Pancreas (tissue), 10 donors: Measurements from ENCODE around the gene PRDM15. TPM values are rescaled to one million over a fixed set of nuclear protein-coding genes. Genes with fewer than 3 reads are reported as not detected.

ENCODE experiments used
- ATAC-seq, 4 donors: fragments of 200-7000 bp; cut with Tn5 transposase; one replicate each; pipeline versions ENCODE4 v1.8.0 to v1.9.1; 2020; ENCODE audit warnings: mild to moderate bottlenecking in 4 of 4, moderate library complexity in 4 of 4
- DNase-seq, 6 donors: peaks; one replicate each; pipeline ENCODE4 v3.0.0-alpha.2; 2020
- FAIRE-seq: peaks from 2 replicates; lab custom pipeline; 2012; peaks lifted over from hg19 to GRCh38; lab: Jason Lieb, UNC
- H3K27ac ChIP-seq, 4 donors: fragments of 200-600 bp; sonication (generic); 1 replicate in 3 of 4; 2 replicates in 1 of 4; pipeline versions ENCODE4 v1.5.0 to v1.8.0; 2020
- H3K27me3 ChIP-seq, 4 donors: fragments of 200-600 bp; one replicate each; pipeline ENCODE4 v1.8.0; 2021
- H3K36me3 ChIP-seq, 3 donors: fragments of 200-600 bp; sonication (generic) in 1 of 3; one replicate each; pipeline versions ENCODE4 v1.5.0 to v1.8.0; 2020 to 2021
- H3K4me1 ChIP-seq, 3 donors: fragments of 200-600 bp; one replicate each; pipeline ENCODE4 v1.8.0; 2021
- H3K4me3 ChIP-seq, 4 donors: fragments of 200-600 bp; sonication (generic) in 2 of 4; one replicate each; pipeline versions ENCODE4 v1.5.0 to v1.8.0; 2020 to 2021
- H3K9me3 ChIP-seq, 4 donors: fragments of 200-600 bp; one replicate each; pipeline ENCODE4 v1.8.0; 2021
- WGBS, 2 donors: extraction: QIAGEN DNeasy Blood & Tissue Kit; methylation state at CpG; one replicate each; pipeline ENCODE4 v1.1.7; 2013; 5-methylcytosine and 5-hydroxymethylcytosine counted together
- intact Hi-C, 3 donors: fragments of 100-400 bp; cut with DNase I; formaldehyde crosslinking; loops; one replicate each; pipeline versions ENCODE4 v1.11.1 to v1.14.2; 2022
- polyA plus RNA-seq, 2 donors: library from polyadenylated mRNA; stranded (reverse); fragments of 200-250 nt; gene quantifications; one replicate each; pipeline ENCODE4 v1.2.3, GENCODE V29; 2013
- total RNA-seq, 6 donors: library from RNA; stranded (reverse); fragmentation: NEBNext Ultra II Directional in 4 of 6; extraction: Animal tissue kit (Norgen Biotek cat#: 25700) in 4 of 6; gene quantifications; one replicate each; pipeline versions ENCODE4 v1.2.1 to v1.2.4, GENCODE V29; 2021 to 2023
- TF ChIP-seq, protein P1 (sequence below), 4 donors: fragments of 200-600 bp; sonication (generic) in 3 of 4; IDR thresholded peaks; one replicate each; pipeline versions ENCODE4 v1.5.0 to v1.8.0; 2021; ENCODE audit warnings: antibody characterized with exemption in 4 of 4
- donor health status: healthy with polysubstance abuse.
- donor health status: DM: no; HTN: no; CAD: no; lungs with moderate emphysema.
- donor health status: DM: no; HTN: no; CAD: no.
- donor health status: control.
- donor health status: control.
- donor health status: Bipolar disorder and iron deficiency.
- donor health status: DM: yes; HTN: yes; CAD: no.
- donor health status: DM: no; HTN: no; CAD: no.
- donor health status: DM: no; HTN: no; CAD: no.
- donor health status: DM: yes; HTN: yes; CAD: no.

The PRDM15 gene
- total and polyA plus RNA-seq, 8 donors: 1.6 to 3.9 (median 3.4) TPM

DNA sequence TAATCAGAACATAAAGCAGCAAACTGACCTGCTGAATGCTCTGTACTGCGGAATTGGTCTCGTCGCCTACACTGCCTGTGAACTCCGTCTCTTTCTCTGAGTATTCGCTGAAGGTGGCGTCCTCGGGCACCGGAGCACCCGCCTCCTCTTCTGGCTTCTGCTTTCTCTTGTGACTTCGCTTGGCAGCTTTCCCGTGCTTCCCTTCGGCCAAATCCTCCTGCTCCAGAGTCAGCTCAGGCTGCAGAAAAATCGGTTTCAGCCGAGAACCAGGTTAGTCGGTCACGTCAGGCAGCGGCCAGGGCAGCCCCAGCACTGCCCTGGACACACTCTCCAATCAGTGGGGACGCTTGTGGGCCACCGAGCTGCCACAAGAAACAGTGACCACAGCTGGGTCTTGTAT, 76.5 kb downstream of the PRDM15 start:
- peaks cover 0 to 4% (median 0%) of the 10 kb centered on the region in 3 donors for H3K36me3 ChIP-seq
- H3K4me1 ChIP-seq: no peaks in the 10 kb centered on the region
- FAIRE-seq: no peak
- H3K27me3 ChIP-seq: no peaks in the 10 kb centered on the region
- intact Hi-C loops: no loop called here
- peak in 3 of 4 donors; percentile 8 to 44 (median 23) for ATAC-seq
- H3K9me3 ChIP-seq: no peaks in the 10 kb centered on the region
- no peak overlapping the region for H3K4me3 ChIP-seq
- WGBS, 2 donors: 75 to 89% methylated on average over 19 of the region's 19 CpGs
- DNase-seq: no peak
- TF ChIP-seq, protein P1, sequence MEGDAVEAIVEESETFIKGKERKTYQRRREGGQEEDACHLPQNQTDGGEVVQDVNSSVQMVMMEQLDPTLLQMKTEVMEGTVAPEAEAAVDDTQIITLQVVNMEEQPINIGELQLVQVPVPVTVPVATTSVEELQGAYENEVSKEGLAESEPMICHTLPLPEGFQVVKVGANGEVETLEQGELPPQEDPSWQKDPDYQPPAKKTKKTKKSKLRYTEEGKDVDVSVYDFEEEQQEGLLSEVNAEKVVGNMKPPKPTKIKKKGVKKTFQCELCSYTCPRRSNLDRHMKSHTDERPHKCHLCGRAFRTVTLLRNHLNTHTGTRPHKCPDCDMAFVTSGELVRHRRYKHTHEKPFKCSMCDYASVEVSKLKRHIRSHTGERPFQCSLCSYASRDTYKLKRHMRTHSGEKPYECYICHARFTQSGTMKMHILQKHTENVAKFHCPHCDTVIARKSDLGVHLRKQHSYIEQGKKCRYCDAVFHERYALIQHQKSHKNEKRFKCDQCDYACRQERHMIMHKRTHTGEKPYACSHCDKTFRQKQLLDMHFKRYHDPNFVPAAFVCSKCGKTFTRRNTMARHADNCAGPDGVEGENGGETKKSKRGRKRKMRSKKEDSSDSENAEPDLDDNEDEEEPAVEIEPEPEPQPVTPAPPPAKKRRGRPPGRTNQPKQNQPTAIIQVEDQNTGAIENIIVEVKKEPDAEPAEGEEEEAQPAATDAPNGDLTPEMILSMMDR (IDR thresholded peaks at IDR 0.05): no peak
- H3K27ac ChIP-seq: no peak overlapping the region

DNA sequence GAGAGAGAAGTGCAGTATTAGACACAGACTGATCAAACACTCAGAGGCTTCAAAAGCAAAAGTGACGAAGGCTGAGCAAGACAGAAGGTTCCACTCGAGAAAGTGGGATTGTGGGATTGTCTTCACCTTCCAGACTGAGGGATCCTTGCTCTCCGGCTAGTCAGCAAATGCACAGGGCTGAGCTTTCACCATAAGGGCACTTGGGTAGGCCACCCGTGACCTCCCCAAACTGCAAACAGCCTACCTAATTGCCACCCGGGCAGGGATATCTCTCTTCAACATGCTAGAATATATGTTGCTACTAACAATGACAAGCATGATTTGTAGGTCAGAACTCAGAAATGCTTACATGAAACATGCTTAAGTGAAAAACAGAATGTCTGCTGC, 77.0 kb downstream of the PRDM15 start:
- no peaks in the 10 kb centered on the region for H3K9me3 ChIP-seq
- FAIRE-seq (no peak), ATAC-seq (no peak), DNase-seq (no peak)
- H3K27me3 ChIP-seq: no peaks in the 10 kb centered on the region
- no peak overlapping the region for H3K27ac ChIP-seq
- peaks cover 0 to 4% (median 0%) of the 10 kb centered on the region in 3 donors for H3K36me3 ChIP-seq
- TF ChIP-seq, protein P1 (IDR thresholded peaks at IDR 0.05): no peak
- no peaks in the 10 kb centered on the region for H3K4me1 ChIP-seq
- H3K4me3 ChIP-seq: no peak overlapping the region
- intact Hi-C loops: no loop called here
- 72 to 79% methylated on average over 5 of the region's 5 CpGs for WGBS, 2 donors

DNA sequence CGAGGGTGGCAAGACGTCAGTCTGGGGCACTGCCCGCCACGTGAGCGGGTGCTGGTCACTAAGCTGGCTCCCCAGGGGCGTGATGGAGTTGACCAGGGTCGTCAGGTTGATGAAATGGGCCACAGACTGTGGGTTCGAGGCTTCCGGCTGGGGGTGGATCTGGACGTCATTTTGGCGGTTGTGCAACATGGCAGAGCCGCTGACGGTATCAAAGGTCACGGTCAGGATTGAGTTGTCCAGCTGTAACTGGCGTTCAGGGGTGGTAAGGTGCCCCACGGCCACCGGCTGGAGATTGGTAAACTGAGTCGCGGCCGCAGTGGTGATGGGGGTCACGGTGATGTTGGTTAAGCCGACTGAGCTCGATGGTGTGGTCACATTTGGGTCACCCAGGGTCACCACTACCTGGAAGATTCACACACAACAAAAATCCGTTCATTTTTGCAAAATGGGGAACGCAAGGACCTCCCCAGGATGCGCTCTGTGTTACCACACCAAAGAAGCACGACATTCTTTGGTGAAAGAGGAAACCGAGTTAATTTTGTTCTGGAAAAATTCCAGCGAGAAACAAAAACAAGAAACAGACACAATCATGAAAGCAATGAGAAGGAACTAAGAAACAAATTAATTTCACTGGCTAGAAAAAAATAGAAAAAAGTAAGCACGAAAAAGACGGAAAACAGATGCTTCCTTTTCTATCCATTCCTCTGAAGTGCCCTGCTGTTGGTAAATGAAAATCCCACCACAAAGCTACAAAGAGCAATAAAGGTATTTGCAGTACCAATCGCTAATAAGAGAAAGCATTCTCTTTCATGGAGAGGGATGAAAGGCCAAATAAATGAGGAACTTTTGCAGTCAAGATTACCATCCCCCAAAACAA, 77.6 kb downstream of the PRDM15 start:
- Histone ChIP-seq H3K27ac (no peak overlapping the region), H3K4me1 (no peaks in the 10 kb centered on the region), H3K9me3 (no peaks in the 10 kb centered on the region), H3K36me3 (peaks cover 0 to 4% (median 0%) of the 10 kb centered on the region in 3 donors), H3K27me3 (no peaks in the 10 kb centered on the region), H3K4me3 (no peak overlapping the region)
- 87 to 89% methylated on average over 32 of the region's 32 CpGs for WGBS, 2 donors
- TF ChIP-seq, protein P1 (IDR thresholded peaks at IDR 0.05): no peak
- no peak for DNase-seq
- intact Hi-C loops: no loop called here
- no peak for ATAC-seq
- FAIRE-seq: no peak

DNA sequence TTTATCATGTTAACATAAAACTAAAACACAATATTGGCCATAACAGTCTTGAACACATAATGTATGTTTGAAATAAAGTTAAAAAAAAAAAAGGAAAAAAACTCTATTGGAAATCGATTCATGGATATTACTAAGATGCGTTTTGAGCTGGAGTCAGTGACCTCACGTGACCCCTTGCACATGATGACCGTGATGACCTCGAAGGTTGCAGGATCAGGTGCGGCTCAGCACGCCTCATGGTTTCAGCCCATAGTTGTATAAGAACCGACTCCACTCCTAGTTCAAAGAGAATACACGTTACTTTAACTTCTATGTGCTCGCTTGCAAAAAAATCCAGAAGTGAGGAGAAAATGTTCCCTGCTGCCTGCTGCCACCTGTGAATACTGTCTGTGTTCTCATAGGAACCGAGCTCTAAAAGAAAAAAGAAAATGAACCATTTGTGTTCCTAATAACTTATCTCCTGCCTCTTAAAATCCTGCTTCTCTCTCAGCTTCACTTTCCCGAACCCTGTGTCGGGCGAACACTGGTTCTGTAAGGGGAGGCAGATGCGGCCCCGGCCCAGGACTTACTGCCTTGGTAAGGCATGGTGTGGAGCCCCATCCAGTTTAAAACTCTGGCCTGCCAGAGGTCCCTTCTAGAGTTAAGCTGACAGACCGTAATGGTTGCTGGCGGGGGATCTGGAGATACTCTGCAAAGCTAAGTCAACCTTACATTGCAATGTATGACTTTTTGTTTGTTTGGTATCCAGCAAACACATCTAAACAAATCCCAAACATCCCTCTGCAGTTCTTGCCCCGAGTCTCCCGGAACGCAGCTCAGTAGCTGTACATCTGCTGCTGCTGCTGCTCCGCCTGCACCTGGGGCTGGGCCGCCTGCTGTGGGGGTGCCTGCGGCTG, 78.5 kb downstream of the PRDM15 start:
- WGBS, 2 donors: 83 to 86% methylated on average over 24 of the region's 24 CpGs
- intact Hi-C loops: no loop called here

More for the DNA sequence above, 78.5 kb downstream of the PRDM15 start:
- TF ChIP-seq, protein P1 (IDR thresholded peaks at IDR 0.05): no peak
- peaks cover 0 to 4% (median 0%) of the 10 kb centered on the region in 3 donors for H3K36me3 ChIP-seq
- no peaks in the 10 kb centered on the region for H3K4me1 ChIP-seq
- no peak for DNase-seq
- ATAC-seq: no peak
- H3K9me3 ChIP-seq: no peaks in the 10 kb centered on the region
- H3K27ac ChIP-seq: no peak overlapping the region
- FAIRE-seq: no peak
- no peak overlapping the region for H3K4me3 ChIP-seq
- no peaks in the 10 kb centered on the region for H3K27me3 ChIP-seq
